HepG2 (cell line): ENCODE results near the gene SFXN5. TPM values are rescaled to one million over a fixed set of nuclear protein-coding genes. Genes with fewer than 3 reads are reported as not detected.

Experiments used
- CEBPZ ChIP-seq: IDR thresholded peaks from 2 replicates; pipeline ENCODE4 v1.6.1; 2012; ENCODE audit warnings: low read length, improper control_type of control experiment
- DZIP1 ChIP-seq: sonication (generic); formaldehyde crosslinking; IDR thresholded peaks from 2 replicates; pipeline ENCODE4 v1.5.0; 2020; ENCODE audit warnings: mild to moderate bottlenecking, missing genetic modification reagents
- ETS1 ChIP-seq: sonication (generic); formaldehyde crosslinking; IDR thresholded peaks from 2 replicates; pipeline ENCODE4 v1.4.0; 2020; ENCODE audit warnings: missing genetic modification reagents
- FLYWCH1 ChIP-seq: sonication (generic); formaldehyde crosslinking; IDR thresholded peaks from 2 replicates; pipeline ENCODE4 v1.8.1; 2023; ENCODE audit warnings: mild to moderate bottlenecking, missing genetic modification reagents
- NFIB ChIP-seq: sonication (generic); formaldehyde crosslinking; IDR thresholded peaks from 2 replicates; pipeline ENCODE4 v1.9.0; 2021; ENCODE audit warnings: missing genetic modification reagents, mild to moderate bottlenecking, borderline replicate concordance
- PRDM15 ChIP-seq: sonication (generic); formaldehyde crosslinking; IDR thresholded peaks from 2 replicates; pipeline ENCODE4 v1.4.0; 2020; ENCODE audit warnings: missing genetic modification reagents
- SOX13 ChIP-seq, 3 experiments: fragments of 450-650 bp in 1 of 3; sonication (generic) in 1 of 3; formaldehyde crosslinking in 1 of 3; IDR thresholded peaks in 2 of 3; conservative IDR thresholded peaks in 1 of 3; 2 replicates each; pipeline versions ENCODE4 v1.5.0 to v1.6.1; 2016 to 2020; ENCODE audit warnings: antibody characterized with exemption in 1 of 3, mild to moderate bottlenecking in 1 of 3, missing compliant biosample characterization in 1 of 3, missing genetic modification reagents in 1 of 3, moderate library complexity in 1 of 3
- U2AF2 ChIP-seq: fragments of 200-400 bp; formaldehyde crosslinking; IDR thresholded peaks from 2 replicates; pipeline ENCODE4 v1.6.1; 2017; ENCODE audit warnings: low read depth, mild to moderate bottlenecking, low read length
- ZEB1 ChIP-seq: IDR thresholded peaks from 2 replicates; pipeline ENCODE4 v1.6.1; 2012; ENCODE audit warnings: mild to moderate bottlenecking, low read depth, inconsistent platforms; ENCODE audit not compliant: insufficient replicate concordance
- ZFP41 ChIP-seq: sonication (generic); formaldehyde crosslinking; IDR thresholded peaks from 2 replicates; pipeline ENCODE4 v1.4.0; 2020; ENCODE audit warnings: mild to moderate bottlenecking, missing genetic modification reagents, borderline replicate concordance
- ZMYM3 ChIP-seq: sonication (generic); formaldehyde crosslinking; IDR thresholded peaks from 2 replicates; pipeline ENCODE4 v1.5.1; 2020; ENCODE audit warnings: mild to moderate bottlenecking, missing genetic modification reagents
- ZNF138 ChIP-seq: sonication (generic); formaldehyde crosslinking; IDR thresholded peaks from 2 replicates; pipeline ENCODE4 v1.5.0; 2020; ENCODE audit warnings: mild to moderate bottlenecking, low read depth, missing genetic modification reagents
- ZNF512 ChIP-seq: sonication (generic); formaldehyde crosslinking; IDR thresholded peaks from 2 replicates; pipeline ENCODE4 v1.4.0; 2020; ENCODE audit warnings: mild to moderate bottlenecking, missing genetic modification reagents
- ZNF549 ChIP-seq: sonication (generic); formaldehyde crosslinking; IDR thresholded peaks from 2 replicates; pipeline ENCODE4 v1.5.0; 2020; ENCODE audit warnings: missing genetic modification reagents
- polyA plus RNA-seq, 8 experiments: library from polyadenylated mRNA; depleted of rRNA in 3 of 8; stranded (reverse) in 7 of 8; unstranded in 1 of 8; fragments of >200 nt; fragmentation: Illumina TruSeq in 4 of 8; extraction: Trizol in 4 of 8; gene quantifications; 2 replicates each; pipeline versions ENCODE4 v1.2.1 to v1.2.3, GENCODE V29; 2011 to 2016; ENCODE audit warnings: low read depth in 4 of 8, missing spikeins in 1 of 8, mixed read lengths in 1 of 8; ENCODE audit not compliant: insufficient read depth in 1 of 8
- total RNA-seq, 5 experiments: library from RNA; depleted of rRNA; stranded (reverse); fragments of >200 nt; fragmentation: Illumina TruSeq; extraction: Trizol; gene quantifications; 2 replicates each; pipeline ENCODE4 v1.2.3, GENCODE V29; 2016; ENCODE audit warnings: low read depth in 1 of 5

SFXN5 gene
- total and polyA plus RNA-seq, 2 of the 13 experiments (the other 11 are each of a cell fraction or from before 2014, with no cell fraction given): 34.9 to 37.4 TPM

- peak; percentile 4; the same call in 1 of the 2 replicates for TF ChIP-seq DZIP1 (CRISPR knock-in tag)
- 0 out of 2 replicates have a peak, but pooled peaks have one; percentile 4 for TF ChIP-seq NFIB (CRISPR knock-in tag)
- TF ChIP-seq SOX13 (IDR thresholded peaks at IDR 0.05): no peak
- no peak for TF ChIP-seq SOX13 (CRISPR knock-in tag; conservative IDR thresholded peaks at IDR 0.05 in 1 of 2, IDR thresholded peaks at IDR 0.05 in 1 of 2)
- TF ChIP-seq ZNF138: no peak
- no peak for TF ChIP-seq U2AF2
- no peak for TF ChIP-seq FLYWCH1 (CRISPR knock-in tag)
- TF ChIP-seq ZMYM3 (CRISPR knock-in tag): peak; percentile 2; the same call in 1 of the 2 replicates
- TF ChIP-seq ZEB1: peak; percentile 24
- no peak for TF ChIP-seq ZFP41 (CRISPR knock-in tag)
- TF ChIP-seq ZNF549 (CRISPR knock-in tag): no peak
- TF ChIP-seq ZNF512: no peak
- no peak for TF ChIP-seq CEBPZ
- TF ChIP-seq PRDM15 (CRISPR knock-in tag): no peak
- no peak for TF ChIP-seq ETS1 (CRISPR knock-in tag)
Observed at GRCh38 chr2:73035899-73036711, 35.4 kb downstream of the SFXN5 start (continued).
